Activated CD4-positive, alpha-beta T cell treated with anti-CD3 and anti-CD28 coated beads for 36 hours (primary cell): ENCODE results near the gene ST7. TPM values are rescaled to one million over a fixed set of nuclear protein-coding genes. Genes with fewer than 3 reads are reported as not detected.

ENCODE experiments used
- ATAC-seq: fragments of 200-7000 bp; cut with Tn5 transposase; one replicate; pipeline ENCODE4 v1.10.0; 2021; ENCODE audit warnings: mild to moderate bottlenecking, moderate library complexity
- CTCF ChIA-PET: fragments of 350-600 bp; sonication (Branson Sonifier 250); formaldehyde crosslinking; loops from one replicate; lab custom pipeline; 2021; ENCODE audit warnings: antibody characterized with exemption; lab: Charles Lee
- POLR2A ChIA-PET: fragments of 350-600 bp; sonication (Branson Sonifier 250); formaldehyde crosslinking; loops from one replicate; lab custom pipeline; 2021; ENCODE audit warnings: antibody characterized with exemption, inconsistent platforms; lab: Charles Lee
- DNase-seq: peaks from one replicate; pipeline ENCODE4 v3.0.0-alpha.2; 2020
- H3K27ac Mint-ChIP-seq: one replicate; pipeline ENCODE4 v1.8.0; 2021; ENCODE audit warnings: mixed read lengths
- H3K27me3 Mint-ChIP-seq: one replicate; pipeline ENCODE4 v1.8.0; 2021; ENCODE audit warnings: mixed read lengths
- H3K36me3 Mint-ChIP-seq: one replicate; pipeline ENCODE4 v1.8.0; 2021; ENCODE audit warnings: low read depth, mixed read lengths
- H3K4me1 Mint-ChIP-seq: one replicate; pipeline ENCODE4 v1.8.0; 2021; ENCODE audit warnings: mixed read lengths
- H3K4me3 Mint-ChIP-seq: one replicate; pipeline ENCODE4 v1.8.0; 2021; ENCODE audit warnings: mild to moderate bottlenecking, moderate library complexity, mixed read lengths
- H3K9me3 Mint-ChIP-seq: one replicate; pipeline ENCODE4 v1.8.0; 2021; ENCODE audit warnings: low read depth, mixed read lengths
- intact Hi-C, 2 experiments: fragments of 100-400 bp; cut with DNase I in 1 of 2; cut with micrococcal nuclease in 1 of 2; formaldehyde crosslinking; loops; one replicate each; pipeline versions ENCODE4 v1.14.2 to v1.15.1; 2022 to 2024; cut with DNase I, micrococcal nuclease
- total RNA-seq, 2 experiments: library from RNA; stranded (reverse); gene quantifications; one replicate each; pipeline ENCODE4 v1.2.3, GENCODE V29; 2021

The ST7 gene
- total RNA-seq, 2 experiments from 2014 or later = 6.4 to 8.1 TPM

GRCh38 chr7:117085275-117085674 is 132.0 kb downstream of the ST7 start:
- peaks cover 26% of the 10 kb centered on the region for H3K4me1 Mint-ChIP-seq
- intact Hi-C loops = no loop called here
- DNase-seq (no peak), ATAC-seq (no peak)
- H3K27ac Mint-ChIP-seq = no peak overlapping the region
- H3K36me3 Mint-ChIP-seq = no peaks in the 10 kb centered on the region
- ChIA-PET POLR2A (no interaction called here), CTCF (interaction anchor here (0.7 kb wide), 1 partner anchor 9 kb away, joined by 3 read pairs; no protein-coding TSS in a partner anchor)
- no peak overlapping the region for H3K4me3 Mint-ChIP-seq
- no peaks in the 10 kb centered on the region for H3K27me3 Mint-ChIP-seq
- no peaks in the 10 kb centered on the region for H3K9me3 Mint-ChIP-seq

GRCh38 chr7:117085769-117086463 is 132.6 kb downstream of the ST7 start:
- ChIA-PET POLR2A (no interaction called here), CTCF (interaction anchor here (0.6 to 0.7 kb wide), 3 partner anchors 10 to 217 kb away, joined by 3 to 4 read pairs (median 3); no protein-coding TSS in a partner anchor)
- intact Hi-C loops = no loop called here
- peak; percentile 58 for ATAC-seq
- H3K4me3 Mint-ChIP-seq = no peak overlapping the region
- no peak for DNase-seq
- H3K36me3 Mint-ChIP-seq = no peaks in the 10 kb centered on the region
- H3K9me3 Mint-ChIP-seq = no peaks in the 10 kb centered on the region
- H3K27ac Mint-ChIP-seq = no peak overlapping the region
- H3K4me1 Mint-ChIP-seq = peaks cover 26% of the 10 kb centered on the region
- H3K27me3 Mint-ChIP-seq = no peaks in the 10 kb centered on the region

GRCh38 chr7:117086788-117087187 is 133.5 kb downstream of the ST7 start:
- Mint-ChIP-seq H3K27ac (no peak overlapping the region), H3K27me3 (no peaks in the 10 kb centered on the region), H3K4me3 (no peak overlapping the region), H3K36me3 (no peaks in the 10 kb centered on the region), H3K9me3 (no peaks in the 10 kb centered on the region), H3K4me1 (peaks cover 26% of the 10 kb centered on the region)
- ATAC-seq = peak; percentile 53
- intact Hi-C loops = no loop called here
- CTCF ChIA-PET = interaction anchor here (0.7 kb wide), 2 partner anchors 10 to 217 kb away, joined by 3 read pairs; no protein-coding TSS in a partner anchor
- DNase-seq = peak; percentile 23
- POLR2A ChIA-PET = no interaction called here

GRCh38 chr7:117087639-117088396 is 134.5 kb downstream of the ST7 start:
- CTCF ChIA-PET = interaction anchor here (1.0 to 1.5 kb wide), 4 partner anchors 9 to 99 kb away, joined by 3 read pairs; no protein-coding TSS in a partner anchor
- H3K4me1 Mint-ChIP-seq = peaks cover 26% of the 10 kb centered on the region

GRCh38 chr7:117088623-117089194 is 135.4 kb downstream of the ST7 start:
- DNase-seq (no peak), ATAC-seq (no peak)
- Mint-ChIP-seq H3K9me3 (no peaks in the 10 kb centered on the region), H3K4me3 (no peak overlapping the region), H3K36me3 (no peaks in the 10 kb centered on the region), H3K27ac (no peak overlapping the region), H3K27me3 (no peaks in the 10 kb centered on the region), H3K4me1 (peaks cover 26% of the 10 kb centered on the region)
- intact Hi-C loops = no loop called here
- POLR2A ChIA-PET = interaction anchor here (0.5 kb wide), 1 partner anchor 22 kb away, joined by 3 read pairs; no protein-coding TSS in a partner anchor
- CTCF ChIA-PET = interaction anchor here (0.9 to 1.5 kb wide), 5 partner anchors 8 to 100 kb away, joined by 3 read pairs; no protein-coding TSS in a partner anchor

More at GRCh38 chr7:117087639-117088396, 134.5 kb downstream of the ST7 start:
- H3K36me3 Mint-ChIP-seq = no peaks in the 10 kb centered on the region
- no peaks in the 10 kb centered on the region for H3K27me3 Mint-ChIP-seq
- no peak for DNase-seq
- ATAC-seq = no peak
- no peak overlapping the region for H3K4me3 Mint-ChIP-seq
- no peak overlapping the region for H3K27ac Mint-ChIP-seq
- H3K9me3 Mint-ChIP-seq = no peaks in the 10 kb centered on the region
- POLR2A ChIA-PET = no interaction called here
- intact Hi-C loops = no loop called here

GRCh38 chr7:117090791-117091190 is 137.5 kb downstream of the ST7 start:
- DNase-seq = no peak
- no peaks in the 10 kb centered on the region for H3K27me3 Mint-ChIP-seq
- H3K4me3 Mint-ChIP-seq = no peak overlapping the region
- no peaks in the 10 kb centered on the region for H3K36me3 Mint-ChIP-seq
- CTCF ChIA-PET = no interaction called here
- no peaks in the 10 kb centered on the region for H3K9me3 Mint-ChIP-seq
- peaks cover 24% of the 10 kb centered on the region for H3K4me1 Mint-ChIP-seq
- no peak for ATAC-seq
- no peak overlapping the region for H3K27ac Mint-ChIP-seq
- POLR2A ChIA-PET = no interaction called here
- intact Hi-C loops = no loop called here

- Mint-ChIP-seq H3K4me1 (peaks cover 17% of the 10 kb centered on the region), H3K9me3 (no peaks in the 10 kb centered on the region), H3K4me3 (no peak overlapping the region), H3K27ac (no peak overlapping the region), H3K27me3 (no peaks in the 10 kb centered on the region), H3K36me3 (no peaks in the 10 kb centered on the region)
- ATAC-seq = no peak
- intact Hi-C loops = no loop called here
- POLR2A ChIA-PET = interaction anchor here (0.6 kb wide), 1 partner anchor 39 kb away, joined by 3 read pairs; no protein-coding TSS in a partner anchor
- no peak for DNase-seq
- CTCF ChIA-PET = no interaction called here
These were observed 138.4 kb downstream of the ST7 start for GRCh38 chr7:117091721-117092120.

GRCh38 chr7:117092785-117093184 is 139.5 kb downstream of the ST7 start:
- H3K36me3 Mint-ChIP-seq = no peaks in the 10 kb centered on the region
- no peak overlapping the region for H3K27ac Mint-ChIP-seq
- H3K9me3 Mint-ChIP-seq = no peaks in the 10 kb centered on the region
- DNase-seq (no peak), ATAC-seq (no peak)
- ChIA-PET CTCF (no interaction called here), POLR2A (interaction anchor here (0.7 kb wide), 1 partner anchor 269 kb away, joined by 3 read pairs; no protein-coding TSS in a partner anchor)
- no peaks in the 10 kb centered on the region for H3K27me3 Mint-ChIP-seq
- H3K4me1 Mint-ChIP-seq = peaks cover 7% of the 10 kb centered on the region
- intact Hi-C loops = no loop called here
- no peak overlapping the region for H3K4me3 Mint-ChIP-seq

GRCh38 chr7:117094457-117094856 is 141.2 kb downstream of the ST7 start:
- no peaks in the 10 kb centered on the region for H3K9me3 Mint-ChIP-seq
- intact Hi-C loops = no loop called here
- no peak for DNase-seq
- no peaks in the 10 kb centered on the region for H3K27me3 Mint-ChIP-seq
- no peak for ATAC-seq
- peaks cover 3% of the 10 kb centered on the region for H3K4me1 Mint-ChIP-seq
- ChIA-PET POLR2A (no interaction called here), CTCF (no interaction called here)
- no peak overlapping the region for H3K27ac Mint-ChIP-seq
- H3K4me3 Mint-ChIP-seq = no peak overlapping the region
- no peaks in the 10 kb centered on the region for H3K36me3 Mint-ChIP-seq

- H3K4me3 Mint-ChIP-seq = no peak overlapping the region
- H3K9me3 Mint-ChIP-seq = no peaks in the 10 kb centered on the region
- intact Hi-C loops = no loop called here
- ATAC-seq (no peak), DNase-seq (no peak)
- POLR2A ChIA-PET = no interaction called here
- CTCF ChIA-PET = no interaction called here
- H3K36me3 Mint-ChIP-seq = no peaks in the 10 kb centered on the region
- H3K27me3 Mint-ChIP-seq = no peaks in the 10 kb centered on the region
- no peak overlapping the region for H3K27ac Mint-ChIP-seq
- peaks cover 3% of the 10 kb centered on the region for H3K4me1 Mint-ChIP-seq
These were observed 141.8 kb downstream of the ST7 start for GRCh38 chr7:117095055-117095454.

- CTCF ChIA-PET = interaction anchor here (1.0 to 1.2 kb wide), 2 partner anchors 8 to 10 kb away, joined by 3 read pairs; no protein-coding TSS in a partner anchor
- no peak overlapping the region for H3K4me3 Mint-ChIP-seq
- H3K36me3 Mint-ChIP-seq = no peaks in the 10 kb centered on the region
- peaks cover 3% of the 10 kb centered on the region for H3K4me1 Mint-ChIP-seq
- H3K27ac Mint-ChIP-seq = no peak overlapping the region
- intact Hi-C loops = no loop called here
- no peaks in the 10 kb centered on the region for H3K9me3 Mint-ChIP-seq
- POLR2A ChIA-PET = no interaction called here
- no peaks in the 10 kb centered on the region for H3K27me3 Mint-ChIP-seq
- no peak for DNase-seq
- no peak for ATAC-seq
These were observed 143.0 kb downstream of the ST7 start for GRCh38 chr7:117096330-117096729.
